ENCODE measurements around the gene JAG1. TPM values are rescaled to one million over a fixed set of nuclear protein-coding genes. Genes with fewer than 3 reads are reported as not detected.

JAG1 gene
- polyA plus RNA-seq, 1 donor from 2014 or later: 9.0 TPM

- Histone ChIP-seq H3K9ac (ENCODE audit: low read length) (no peak overlapping the region), H3K4me3 (ENCODE audit: low read length) (no peak overlapping the region), H3K27ac (ENCODE audit: low read length) (no peak overlapping the region), H3K4me2 (ENCODE audit: low read length) (no peak overlapping the region), H3K9me2 (ENCODE audit: insufficient read depth, low read length) (no peaks in the 10 kb centered on the region), H3K9me3 (ENCODE audit: low read length) (no peaks in the 10 kb centered on the region), H3K27me3 (ENCODE audit: insufficient read depth, low read depth, low read length) (peaks cover 24% of the 10 kb centered on the region), H3K79me2 (replicated peaks; ENCODE audit: insufficient read depth, low read length) (no peaks in the 10 kb centered on the region), H2AFZ (ENCODE audit: low read depth, low read length) (no peak overlapping the region), H4K20me1 (ENCODE audit: insufficient read depth) (no peaks in the 10 kb centered on the region), H3K36me3 (ENCODE audit: insufficient read depth, low read length) (peaks cover 20% of the 10 kb centered on the region), H3F3A (ENCODE audit: insufficient read depth, low read length, poor library complexity, severe bottlenecking) (no peaks in the 10 kb centered on the region)
- no peak for TF ChIP-seq SMC3 (conservative IDR thresholded peaks at IDR 0.05; ENCODE audit: poor library complexity)
- no peak for TF ChIP-seq RAD21 (conservative IDR thresholded peaks at IDR 0.05)
- TF ChIP-seq EZH2 (IDR thresholded peaks at IDR 0.05; ENCODE audit: borderline replicate concordance, insufficient read depth, low read length, poor library complexity, severe bottlenecking): no peak
- TF ChIP-seq EP300 (conservative IDR thresholded peaks at IDR 0.05; ENCODE audit: poor library complexity, severe bottlenecking): no peak
- no peak for TF ChIP-seq REST (IDR thresholded peaks at IDR 0.05; ENCODE audit: borderline replicate concordance)
- TF ChIP-seq MXI1 (conservative IDR thresholded peaks at IDR 0.05; ENCODE audit: poor library complexity, severe bottlenecking): no peak
- no peak for TF ChIP-seq POLR2AphosphoS5 (IDR thresholded peaks at IDR 0.05)
- no peak for TF ChIP-seq TAF1 (IDR thresholded peaks at IDR 0.05; ENCODE audit: low read depth)
- TF ChIP-seq CTCF (IDR thresholded peaks at IDR 0.05; ENCODE audit: poor library complexity, severe bottlenecking): no peak
Measured at GRCh38 chr20:10637563-10637962, 36.2 kb downstream of the JAG1 start.

GRCh38 chr20:10637031-10637559, 36.7 kb downstream of the JAG1 start:
- Histone ChIP-seq H3K27me3 (ENCODE audit: insufficient read depth, low read depth, low read length) (peaks cover 28% of the 10 kb centered on the region), H4K20me1 (ENCODE audit: insufficient read depth) (no peaks in the 10 kb centered on the region), H3F3A (ENCODE audit: insufficient read depth, low read length, poor library complexity, severe bottlenecking) (no peaks in the 10 kb centered on the region), H2AFZ (ENCODE audit: low read depth, low read length) (no peak overlapping the region), H3K9me3 (ENCODE audit: low read length) (no peaks in the 10 kb centered on the region), H3K36me3 (ENCODE audit: insufficient read depth, low read length) (peaks cover 20% of the 10 kb centered on the region), H3K79me2 (replicated peaks; ENCODE audit: insufficient read depth, low read length) (no peaks in the 10 kb centered on the region), H3K4me3 (ENCODE audit: low read length) (no peak overlapping the region), H3K4me2 (ENCODE audit: low read length) (no peak overlapping the region), H3K9me2 (ENCODE audit: insufficient read depth, low read length) (no peaks in the 10 kb centered on the region), H3K9ac (ENCODE audit: low read length) (no peak overlapping the region), H3K27ac (ENCODE audit: low read length) (no peak overlapping the region)
- TF ChIP-seq SMC3 (conservative IDR thresholded peaks at IDR 0.05; ENCODE audit: poor library complexity) (no peak), RAD21 (conservative IDR thresholded peaks at IDR 0.05) (no peak), REST (IDR thresholded peaks at IDR 0.05; ENCODE audit: borderline replicate concordance) (no peak), TAF1 (IDR thresholded peaks at IDR 0.05; ENCODE audit: low read depth) (no peak), MXI1 (conservative IDR thresholded peaks at IDR 0.05; ENCODE audit: poor library complexity, severe bottlenecking) (no peak), CTCF (IDR thresholded peaks at IDR 0.05; ENCODE audit: poor library complexity, severe bottlenecking) (no peak), EP300 (conservative IDR thresholded peaks at IDR 0.05; ENCODE audit: poor library complexity, severe bottlenecking) (no peak), EZH2 (IDR thresholded peaks at IDR 0.05; ENCODE audit: borderline replicate concordance, insufficient read depth, low read length, poor library complexity, severe bottlenecking) (no peak), POLR2AphosphoS5 (IDR thresholded peaks at IDR 0.05) (no peak)

Measured in neural cell (in vitro differentiated cells).